Large intestine (tissue), 3 donors: Measurements from ENCODE around the gene SEPTIN3. TPM values are rescaled to one million over a fixed set of nuclear protein-coding genes. Genes with fewer than 3 reads are reported as not detected.

ENCODE experiments used
- DNase-seq, 2 donors: peaks; one replicate each; pipeline versions ENCODE4 v3.0.0 to v3.0.0-alpha.2; 2013
- H3K27ac ChIP-seq: one replicate; pipeline ENCODE4 v1.5.1; 2013; ENCODE audit warnings: low read length
- H3K27me3 ChIP-seq: 2 replicates; pipeline ENCODE4 v1.6.1; 2013; ENCODE audit warnings: low read length; ENCODE audit not compliant: control insufficient read depth, insufficient read depth
- H3K36me3 ChIP-seq: 2 replicates; pipeline ENCODE4 v1.6.1; 2013; ENCODE audit warnings: low read length; ENCODE audit not compliant: control insufficient read depth, insufficient read depth
- H3K4me1 ChIP-seq: one replicate; pipeline ENCODE4 v1.6.1; 2013; ENCODE audit warnings: low read length; ENCODE audit not compliant: control insufficient read depth, insufficient read depth
- H3K4me3 ChIP-seq: one replicate; pipeline ENCODE4 v1.5.1; 2013; ENCODE audit warnings: low read length
- H3K9me3 ChIP-seq: one replicate; pipeline ENCODE4 v1.6.1; 2013; ENCODE audit warnings: mild to moderate bottlenecking, low read depth, low read length, moderate library complexity; ENCODE audit not compliant: control insufficient read depth
- WGBS: methylation state at CpG from one replicate; pipeline ENCODE4 v1.1.5; 2013; ENCODE audit warnings: low lambda C conversion rate; ENCODE audit not compliant: insufficient coverage; 5-methylcytosine and 5-hydroxymethylcytosine counted together
- polyA plus RNA-seq: library from polyadenylated mRNA; unstranded; fragments of 120-200 nt; gene quantifications from one replicate; pipeline ENCODE4 v1.2.1, GENCODE V29; 2013

The SEPTIN3 gene
- polyA plus RNA-seq, 1 donor = 5.1 TPM

GRCh38 chr22:41929418-41929810 lies 39.8 kb upstream of the SEPTIN3 start:
- peaks cover 2% of the 10 kb centered on the region for H3K9me3 ChIP-seq
- DNase-seq = no peak
- no peaks in the 10 kb centered on the region for H3K36me3 ChIP-seq
- H3K27ac ChIP-seq = no peak overlapping the region
- peaks cover 33% of the 10 kb centered on the region for H3K27me3 ChIP-seq
- no CpG with 5 or more reads among the region's 8 CpGs for whole genome bisulfite sequencing
- no peak overlapping the region for H3K4me3 ChIP-seq
- H3K4me1 ChIP-seq = peaks cover 2% of the 10 kb centered on the region

- no peaks in the 10 kb centered on the region for H3K9me3 ChIP-seq
- H3K27ac ChIP-seq = no peak overlapping the region
- H3K27me3 ChIP-seq = peaks cover 18% of the 10 kb centered on the region
- H3K4me1 ChIP-seq = no peaks in the 10 kb centered on the region
- no peak overlapping the region for H3K4me3 ChIP-seq
- no CpG with 5 or more reads among the region's 10 CpGs for WGBS
- H3K36me3 ChIP-seq = no peaks in the 10 kb centered on the region
- peak in 1 of 2 donors; percentile 39 for DNase-seq
Measured at GRCh38 chr22:41931701-41932269, 37.5 kb upstream of the SEPTIN3 start.

GRCh38 chr22:41932353-41932752 lies 36.9 kb upstream of the SEPTIN3 start:
- H3K27ac ChIP-seq = no peak overlapping the region
- no peak overlapping the region for H3K4me3 ChIP-seq
- H3K27me3 ChIP-seq = peaks cover 12% of the 10 kb centered on the region
- H3K4me1 ChIP-seq = no peaks in the 10 kb centered on the region
- DNase-seq = no peak
- no peaks in the 10 kb centered on the region for H3K9me3 ChIP-seq
- no CpG with 5 or more reads among the region's 12 CpGs for WGBS
- no peaks in the 10 kb centered on the region for H3K36me3 ChIP-seq

GRCh38 chr22:41933411-41934177 lies 35.6 kb upstream of the SEPTIN3 start:
- H3K4me3 ChIP-seq = no peak overlapping the region
- H3K27ac ChIP-seq = no peak overlapping the region
- peaks cover 3% of the 10 kb centered on the region for H3K27me3 ChIP-seq
- H3K36me3 ChIP-seq = peaks cover under 1% of the 10 kb centered on the region
- WGBS = no CpG with 5 or more reads among the region's 16 CpGs
- no peak for DNase-seq
- no peaks in the 10 kb centered on the region for H3K4me1 ChIP-seq
- no peaks in the 10 kb centered on the region for H3K9me3 ChIP-seq

- H3K27me3 ChIP-seq = no peaks in the 10 kb centered on the region
- H3K4me3 ChIP-seq = no peak overlapping the region
- H3K4me1 ChIP-seq = no peaks in the 10 kb centered on the region
- no peak for DNase-seq
- peaks cover 4% of the 10 kb centered on the region for H3K36me3 ChIP-seq
- no peak overlapping the region for H3K27ac ChIP-seq
- H3K9me3 ChIP-seq = no peaks in the 10 kb centered on the region
- WGBS = no CpG with 5 or more reads among the region's 17 CpGs
Measured at GRCh38 chr22:41934284-41935014, 34.8 kb upstream of the SEPTIN3 start.

GRCh38 chr22:41935015-41935351 lies 34.3 kb upstream of the SEPTIN3 start:
- no CpG with 5 or more reads among the region's 4 CpGs for WGBS
- Histone ChIP-seq H3K27ac (no peak overlapping the region), H3K4me3 (no peak overlapping the region)

GRCh38 chr22:41935509-41935908 lies 33.7 kb upstream of the SEPTIN3 start:
- Histone ChIP-seq H3K4me3 (no peak overlapping the region), H3K27me3 (no peaks in the 10 kb centered on the region), H3K27ac (no peak overlapping the region), H3K4me1 (no peaks in the 10 kb centered on the region), H3K36me3 (peaks cover 4% of the 10 kb centered on the region), H3K9me3 (no peaks in the 10 kb centered on the region)
- no peak for DNase-seq
- WGBS = no CpG with 5 or more reads among the region's 9 CpGs

More at GRCh38 chr22:41935015-41935351, 34.3 kb upstream of the SEPTIN3 start:
- H3K27me3 ChIP-seq = no peaks in the 10 kb centered on the region
- peaks cover 4% of the 10 kb centered on the region for H3K36me3 ChIP-seq
- no peaks in the 10 kb centered on the region for H3K4me1 ChIP-seq
- DNase-seq = no peak
- no peaks in the 10 kb centered on the region for H3K9me3 ChIP-seq

- WGBS = no CpG with 5 or more reads among the region's 2 CpGs
- Histone ChIP-seq H3K27ac (no peak overlapping the region), H3K4me1 (no peaks in the 10 kb centered on the region), H3K4me3 (no peak overlapping the region), H3K27me3 (no peaks in the 10 kb centered on the region), H3K36me3 (peaks cover 4% of the 10 kb centered on the region), H3K9me3 (no peaks in the 10 kb centered on the region)
- DNase-seq = no peak
Measured at GRCh38 chr22:41936894-41937169, 32.4 kb upstream of the SEPTIN3 start.

- Histone ChIP-seq H3K36me3 (peaks cover 6% of the 10 kb centered on the region), H3K27me3 (no peaks in the 10 kb centered on the region), H3K27ac (peak overlapping the region; percentile 27), H3K9me3 (no peaks in the 10 kb centered on the region), H3K4me1 (no peaks in the 10 kb centered on the region), H3K4me3 (no peak overlapping the region)
- DNase-seq = peak; percentile 29 to 37
- WGBS = 83% methylated on average over 1 of the region's 13 CpGs
Measured at GRCh38 chr22:41939981-41940831, 29.0 kb upstream of the SEPTIN3 start.
